Stimulated activated CD4-positive, alpha-beta T cell treated with anti-CD3 and anti-CD28 coated beads, Interleukin-12 subunit alpha, Interleukin-12 subunit beta, amount 100 ng/mL, for 48 hours (primary cell): Measurements from ENCODE around the gene DLG5.

ENCODE experiments used
- DNase-seq, 3 donors: peaks; one replicate each; pipeline ENCODE4 v3.0.0-alpha.2; 2020; ENCODE audit warnings: low read depth in 2 of 3, low spot score in 1 of 3

Gene DLG5

GRCh38 chr10:77825965-77826364 lies 100.6 kb downstream of the DLG5 start:
- no peak for DNase-seq

- DNase-seq: no peak
Observed at GRCh38 chr10:77824908-77825307, 101.6 kb downstream of the DLG5 start.

DNA sequence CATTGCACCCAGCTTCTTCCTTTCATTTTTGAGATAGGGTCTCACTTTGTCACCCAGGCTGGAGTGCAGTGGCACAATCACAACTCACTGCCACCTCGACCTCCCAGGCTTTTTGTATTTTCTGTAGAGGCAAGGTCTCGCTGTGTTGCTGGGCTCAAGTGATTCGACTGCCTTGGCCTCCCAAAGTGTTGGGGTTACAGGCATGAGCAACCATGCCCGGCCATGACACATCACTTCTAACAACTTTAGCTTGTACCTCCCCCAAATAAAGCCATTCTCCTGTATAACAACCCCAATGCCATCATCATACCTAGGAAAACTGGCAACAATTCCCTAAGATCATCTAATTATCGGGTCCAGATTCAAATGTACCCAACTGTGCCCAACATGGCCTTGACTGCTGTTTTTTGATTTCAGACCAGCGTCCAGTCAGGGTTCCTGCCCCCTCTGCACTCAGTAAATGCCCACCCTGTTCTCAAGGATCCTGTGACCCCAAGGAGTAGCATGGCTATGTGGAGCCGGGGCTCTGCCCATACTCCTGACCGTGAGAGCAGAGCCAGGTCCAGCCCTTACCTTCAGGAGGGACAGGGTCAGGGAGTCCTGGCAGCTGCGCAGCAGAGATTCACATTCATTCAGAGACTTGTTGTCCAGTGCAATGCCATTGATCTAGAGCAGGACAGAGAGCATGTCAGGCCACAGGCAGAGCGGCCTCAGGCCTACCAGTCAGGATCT lies 102.6 kb downstream of the DLG5 start:
- DNase-seq: no peak

DNA sequence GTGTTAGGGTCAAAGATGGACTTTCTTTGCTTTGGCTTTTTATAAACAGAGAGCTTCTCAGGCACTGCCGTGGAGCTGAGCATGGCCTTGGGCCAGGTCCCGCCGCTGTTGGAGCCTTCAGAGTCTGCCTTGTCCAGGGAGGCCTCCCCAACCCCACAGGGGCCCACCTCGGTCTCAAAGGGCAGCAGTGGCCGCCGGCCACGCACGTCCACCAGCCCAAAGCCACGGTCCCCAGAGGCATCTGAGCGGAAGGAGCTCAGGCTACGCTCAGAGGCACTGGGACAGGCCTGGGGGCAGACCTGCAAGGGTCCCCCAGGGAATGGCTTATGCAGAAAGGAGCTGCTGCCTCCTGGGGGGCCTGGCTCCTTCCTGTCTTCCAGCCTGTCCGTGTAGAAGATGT lies 105.0 kb downstream of the DLG5 start:
- no peak for DNase-seq

GRCh38 chr10:77821036-77821435 lies 105.5 kb downstream of the DLG5 start:
- DNase-seq: no peak

GRCh38 chr10:77820349-77820748 lies 106.2 kb downstream of the DLG5 start:
- DNase-seq: no peak

DNA sequence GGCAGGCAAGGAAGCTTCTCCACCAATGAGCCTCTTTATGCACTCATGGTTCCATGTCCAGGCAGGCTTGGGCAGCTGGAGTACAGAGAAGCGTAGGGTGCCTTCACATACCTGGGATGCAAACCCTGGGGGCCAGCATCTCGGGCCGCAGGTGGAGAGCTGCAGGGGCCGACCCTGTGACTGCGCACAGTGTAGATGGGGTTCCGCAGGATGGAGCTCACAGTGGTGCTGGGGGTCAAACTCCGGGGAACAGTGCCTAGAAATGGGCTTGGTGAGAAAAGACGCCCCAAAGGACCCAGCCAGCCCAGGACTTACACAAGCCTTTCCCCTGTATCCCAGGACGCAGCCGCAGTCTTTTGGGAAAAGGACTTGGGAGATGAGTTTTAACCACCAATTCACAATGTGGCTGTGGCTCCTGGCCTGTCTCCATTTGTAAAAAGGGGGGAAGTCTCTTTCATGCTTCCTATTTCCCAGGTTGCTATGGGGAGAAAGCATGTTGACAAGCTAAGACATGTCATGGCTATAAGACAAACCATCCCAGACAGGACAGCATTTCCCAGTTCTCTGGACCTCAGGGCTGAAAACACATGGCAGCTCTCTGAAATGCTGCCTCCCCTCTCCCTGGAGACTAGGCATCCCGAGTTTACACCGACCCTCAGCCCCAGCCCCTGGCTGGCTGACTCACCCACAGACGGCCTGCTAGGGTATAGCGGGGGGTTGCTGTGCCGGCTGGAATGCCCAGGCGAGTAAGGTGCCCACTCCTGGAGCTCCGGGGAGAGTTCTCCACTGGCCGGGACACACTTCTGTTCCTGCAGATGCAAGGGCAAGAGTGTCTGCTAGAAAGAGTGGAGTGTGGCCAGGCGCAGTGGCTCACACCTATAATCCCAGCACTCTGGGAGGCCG lies 107.1 kb downstream of the DLG5 start:
- no peak for DNase-seq

GRCh38 chr10:77818378-77818777 lies 108.2 kb downstream of the DLG5 start:
- DNase-seq: no peak

DNA sequence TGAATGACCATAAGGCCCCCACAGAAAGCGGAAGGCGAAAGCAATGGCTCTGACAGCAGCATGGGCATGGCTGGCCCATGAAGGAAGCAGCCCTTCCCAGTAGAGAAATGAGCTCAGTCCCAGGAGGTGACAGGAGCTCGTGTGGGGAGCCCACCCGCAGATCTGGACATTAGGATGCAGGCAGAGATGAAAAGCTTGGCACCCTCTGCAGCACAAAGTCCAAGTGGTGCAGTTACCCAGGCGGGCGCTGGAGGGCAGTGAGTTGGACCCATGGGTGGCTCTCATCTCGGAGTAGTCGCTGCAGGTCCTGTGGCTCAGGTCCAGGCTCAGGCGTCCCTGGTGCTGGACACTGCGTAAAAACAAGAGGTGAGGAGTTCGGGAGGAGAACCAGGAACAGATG lies 109.0 kb downstream of the DLG5 start:
- no peak for DNase-seq

- no peak for DNase-seq
Observed at GRCh38 chr10:77816311-77816710, 110.2 kb downstream of the DLG5 start.

GRCh38 chr10:77812741-77813140 lies 113.8 kb downstream of the DLG5 start:
- no peak for DNase-seq

- no peak for DNase-seq
Observed at GRCh38 chr10:77811831-77812430, 114.6 kb downstream of the DLG5 start.

GRCh38 chr10:77810446-77811335 lies 115.9 kb downstream of the DLG5 start:
- no peak for DNase-seq

DNA sequence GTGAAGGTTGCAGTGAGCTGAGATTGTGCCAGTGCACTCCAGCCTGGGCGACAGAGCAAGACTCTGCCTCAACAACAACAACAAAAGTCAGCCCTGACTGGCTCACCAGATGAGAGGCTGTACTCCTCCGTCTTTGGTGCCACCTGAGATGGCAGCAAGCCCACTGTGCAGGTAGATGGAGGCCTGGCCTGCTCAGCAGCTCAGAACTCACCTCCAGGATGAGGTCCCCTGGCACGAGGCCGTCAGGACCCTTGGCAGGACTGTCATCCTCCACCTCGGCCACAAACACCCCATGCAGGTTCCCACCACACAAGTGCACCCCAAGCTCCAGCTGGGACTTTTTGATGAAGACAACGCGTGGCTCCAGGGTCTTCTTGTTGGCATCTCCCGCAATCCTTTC lies 117.2 kb downstream of the DLG5 start:
- DNase-seq: no peak

DNA sequence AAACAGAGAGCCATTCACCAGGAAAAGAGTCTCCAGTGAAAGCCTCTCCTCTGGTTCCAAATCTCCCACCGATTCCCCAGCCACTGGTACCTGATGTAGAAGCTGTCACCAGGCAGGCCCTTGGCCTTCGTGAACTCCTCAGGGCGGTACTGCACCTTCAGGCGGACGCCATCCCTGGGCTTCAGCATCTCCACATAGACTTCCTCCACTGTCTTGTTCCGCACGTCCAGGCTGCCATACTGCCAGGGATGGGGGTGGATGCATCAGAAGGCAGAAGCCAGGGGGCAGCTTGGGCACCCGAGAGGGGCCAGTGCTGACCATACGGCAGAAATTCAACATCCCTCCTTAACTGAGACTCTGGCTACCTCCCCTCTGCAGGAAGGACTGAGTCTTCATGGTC lies 118.8 kb downstream of the DLG5 start:
- no peak for DNase-seq

DNA sequence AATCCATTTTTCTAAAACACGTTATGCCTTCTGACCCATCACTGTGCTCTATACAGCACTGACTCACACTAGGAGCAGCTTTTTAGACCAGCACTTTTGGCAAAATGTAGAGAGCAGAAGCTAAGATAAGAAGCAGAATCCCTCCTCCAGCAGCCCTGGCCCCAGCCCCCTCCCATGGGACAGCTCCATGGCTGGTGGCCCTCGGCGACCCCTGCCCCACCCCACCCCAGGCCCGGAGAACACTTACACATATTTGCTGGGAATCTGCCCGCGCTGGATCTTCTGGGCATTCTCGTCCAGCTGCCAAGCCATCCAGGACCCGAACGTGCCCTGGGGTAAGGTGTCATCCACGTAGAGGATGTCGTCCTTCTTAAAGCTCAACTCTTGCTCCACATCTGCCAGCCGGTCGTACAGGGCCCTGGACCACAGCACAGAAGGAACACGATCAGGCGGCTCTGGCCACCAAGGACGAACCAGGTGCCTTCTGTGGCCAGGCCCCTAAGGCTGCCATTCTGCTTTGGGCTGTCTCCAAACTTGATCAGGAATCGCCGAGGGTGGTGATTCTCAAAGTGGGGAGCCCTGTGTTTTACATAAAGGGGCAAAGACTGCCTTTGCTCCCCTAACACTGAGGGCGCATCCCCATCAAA lies 119.9 kb downstream of the DLG5 start:
- DNase-seq: no peak

DNA sequence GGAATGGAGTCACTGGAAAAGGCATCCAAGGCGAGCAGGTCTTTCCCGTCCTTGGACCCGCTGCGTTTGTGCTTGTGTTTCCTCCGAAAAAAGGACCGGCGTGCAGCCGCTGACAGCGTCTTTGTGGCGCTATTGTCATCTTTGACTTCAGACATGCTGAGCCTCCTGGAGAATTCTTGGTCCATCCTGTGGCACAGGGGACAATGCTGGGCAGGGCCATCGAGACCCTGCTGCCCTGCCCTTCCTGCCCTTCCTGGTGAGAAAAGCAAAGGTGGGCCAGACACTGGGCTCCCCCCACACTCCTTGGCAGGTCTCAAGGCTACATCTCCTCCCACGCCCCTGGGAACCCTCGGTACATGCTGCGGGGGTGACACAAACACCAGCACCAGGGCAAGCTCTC lies 120.9 kb downstream of the DLG5 start:
- no peak for DNase-seq

DNA sequence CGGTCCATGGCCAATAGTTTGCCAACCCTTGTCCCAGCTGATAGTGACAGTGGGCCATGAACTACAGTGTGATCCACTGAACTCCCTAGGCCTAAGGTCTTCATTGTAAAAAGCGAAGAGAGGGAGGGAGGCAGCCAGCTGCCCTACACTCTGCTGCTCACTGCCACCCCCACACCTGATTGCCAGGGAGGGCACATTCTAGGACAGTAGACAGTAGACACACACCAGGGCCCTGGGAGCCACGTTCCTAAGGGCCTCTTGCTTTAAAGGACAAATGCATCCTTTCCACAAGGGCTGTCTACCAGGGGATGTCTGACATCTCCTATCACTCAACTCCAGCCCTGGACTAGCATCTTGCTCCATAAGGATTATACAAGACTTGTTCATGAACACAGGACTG lies 122.2 kb downstream of the DLG5 start:
- DNase-seq: no peak

GRCh38 chr10:77801474-77802161 lies 124.9 kb downstream of the DLG5 start:
- DNase-seq: peak; percentile 27 to 36 (median 32)

DNA sequence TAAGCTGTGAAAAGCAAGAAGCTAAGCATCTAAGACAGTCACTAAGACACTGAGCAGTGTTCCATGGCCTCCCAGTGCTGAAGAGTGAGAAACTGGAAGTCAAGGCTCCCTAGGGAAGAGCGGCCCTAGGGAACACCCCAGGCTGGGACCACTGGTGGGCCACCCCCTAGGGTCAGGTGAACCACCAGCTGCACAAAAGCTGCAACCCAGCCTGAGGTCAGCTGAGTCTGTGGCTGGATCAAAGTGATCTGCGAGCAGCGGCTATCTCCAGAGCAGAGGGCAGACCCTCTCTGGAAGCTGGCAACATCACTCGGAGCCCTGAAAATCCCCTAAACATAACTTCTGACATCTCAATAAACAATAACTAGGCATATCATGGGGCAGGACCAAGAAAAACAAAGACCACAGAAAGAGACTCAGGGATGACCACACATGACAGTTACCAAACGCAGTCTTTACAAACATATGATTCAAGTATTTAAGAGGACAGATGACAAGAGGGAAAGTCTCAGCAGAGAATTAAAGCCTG lies 125.8 kb downstream of the DLG5 start:
- no peak for DNase-seq
